Measurements from ENCODE around the gene GPLD1. TPM values are rescaled to one million over a fixed set of nuclear protein-coding genes. Genes with fewer than 3 reads are reported as not detected.

GPLD1 gene
- polyA plus RNA-seq, 1 donor = 5.3 TPM

GRCh38 chr6:24381476-24382219 lies 107.7 kb downstream of the GPLD1 start:
- DNase-seq = no peak

DNA sequence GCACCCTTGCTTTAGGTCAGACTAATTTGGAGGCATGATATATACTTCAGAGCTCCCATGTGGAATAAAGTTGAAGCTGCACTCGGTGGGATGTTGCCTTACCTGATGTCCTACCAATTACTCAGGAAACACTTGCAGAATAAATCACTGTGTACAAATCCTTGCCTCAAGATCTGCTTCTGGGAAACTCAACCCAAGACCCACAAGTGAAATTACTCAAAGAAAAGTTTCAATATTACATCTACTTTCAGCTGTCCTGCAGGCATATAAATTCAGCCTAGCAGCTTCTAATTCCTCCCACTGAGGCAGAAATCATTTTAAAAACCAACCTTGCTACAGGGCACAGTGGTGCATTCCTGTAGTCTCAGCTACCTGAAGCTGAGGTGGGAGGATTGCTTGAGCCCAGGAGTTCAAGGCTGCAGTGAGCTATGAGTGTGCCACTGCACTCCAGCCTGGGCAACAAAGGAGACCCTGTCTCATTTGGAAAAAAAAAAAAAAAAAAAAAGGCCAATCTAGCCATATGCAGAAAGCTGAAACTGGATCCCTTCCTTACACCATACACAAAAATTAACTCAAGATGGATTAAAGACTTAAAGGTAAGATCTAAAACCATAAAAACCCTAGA lies 110.8 kb downstream of the GPLD1 start:
- DNase-seq = no peak

Other genes starting within 250 kb of the GPLD1 start
- 136 TPM for gene DCDC2, start 131.5 kb downstream of the GPLD1 start, polyA plus RNA-seq (ENCODE audit: insufficient read length)
- 50.2 TPM for gene MRS2, start 86.6 kb downstream of the GPLD1 start, polyA plus RNA-seq (ENCODE audit: insufficient read length)
- 31.9 TPM for gene ALDH5A1, start 5.4 kb upstream of the GPLD1 start, polyA plus RNA-seq (ENCODE audit: insufficient read length)
- 0.48 TPM for gene KIAA0319, start 156.6 kb upstream of the GPLD1 start, polyA plus RNA-seq (ENCODE audit: insufficient read length)
- gene TDP2, start 177.3 kb upstream of the GPLD1 start, polyA plus RNA-seq (ENCODE audit: insufficient read length) = 68.8 TPM
- 36.7 TPM for gene ACOT13, start 177.5 kb upstream of the GPLD1 start, polyA plus RNA-seq (ENCODE audit: insufficient read length)
- 146 TPM for gene C6orf62, start 229.6 kb upstream of the GPLD1 start, polyA plus RNA-seq (ENCODE audit: insufficient read length)